NCI-H2227 treated with DMSO at 0.1 percent for 48 hours (cell line): ENCODE data around the gene GPR108.
"Not testable (repeated sequence)": the region's sequence is repeated elsewhere in the genome, so short reads cannot be mapped to it uniquely, and the experiment has no call there.

ENCODE experiments used
- DNase-seq: peaks from one replicate; lab custom pipeline; 2025; lab: John Stamatoyannopoulos, UW

GPR108 gene

DNA sequence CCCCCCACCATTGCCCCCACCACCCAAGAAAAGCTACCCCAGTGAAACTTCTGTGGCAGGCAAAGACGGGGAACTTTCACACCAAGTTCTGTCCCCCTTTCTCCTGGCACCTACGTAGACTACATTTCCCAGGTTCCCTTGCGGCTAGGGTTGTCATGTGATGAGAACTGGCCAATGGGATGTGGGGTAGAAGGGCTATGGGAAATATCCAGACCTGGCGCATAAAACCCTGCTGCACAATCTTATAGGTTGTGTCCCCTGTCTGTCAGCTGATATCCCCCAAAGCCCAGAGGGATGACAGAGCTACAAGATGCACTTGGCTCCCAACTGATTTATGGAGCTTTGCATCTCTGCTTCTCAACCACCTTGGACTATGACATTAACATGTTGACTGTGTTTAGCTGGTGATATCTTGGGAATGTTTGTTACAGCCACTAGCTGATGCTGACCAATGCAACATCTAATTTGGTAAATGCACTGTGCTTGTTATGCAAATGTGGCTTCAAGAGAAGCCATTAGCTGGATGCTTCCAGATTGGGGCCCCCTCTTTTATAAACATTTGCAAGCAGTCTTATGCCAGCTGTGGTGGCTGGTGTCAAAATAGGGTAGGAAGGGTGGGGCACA is 23.8 kb upstream of the GPR108 start:
- no peak for DNase-seq

DNA sequence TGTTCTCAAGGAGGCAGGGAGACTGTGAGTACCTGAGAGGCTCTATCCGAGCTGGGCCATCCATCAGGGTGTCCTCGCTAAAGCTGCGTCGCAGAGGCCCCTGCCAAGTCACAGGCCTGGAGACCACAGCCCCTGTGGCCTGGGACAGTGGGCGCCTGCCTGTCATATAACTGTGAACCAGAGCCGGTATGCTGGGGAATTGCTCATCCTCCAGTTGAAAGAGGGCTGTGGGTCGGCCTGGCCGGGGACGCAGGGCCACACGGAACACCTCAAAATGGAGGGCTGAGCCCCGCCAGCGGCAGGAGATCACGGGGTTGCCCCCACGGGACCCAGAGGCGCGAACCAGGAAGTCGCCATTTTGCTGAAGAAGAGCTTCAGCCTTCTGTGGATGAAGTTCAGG is 23.2 kb upstream of the GPR108 start:
- no peak for DNase-seq

DNA sequence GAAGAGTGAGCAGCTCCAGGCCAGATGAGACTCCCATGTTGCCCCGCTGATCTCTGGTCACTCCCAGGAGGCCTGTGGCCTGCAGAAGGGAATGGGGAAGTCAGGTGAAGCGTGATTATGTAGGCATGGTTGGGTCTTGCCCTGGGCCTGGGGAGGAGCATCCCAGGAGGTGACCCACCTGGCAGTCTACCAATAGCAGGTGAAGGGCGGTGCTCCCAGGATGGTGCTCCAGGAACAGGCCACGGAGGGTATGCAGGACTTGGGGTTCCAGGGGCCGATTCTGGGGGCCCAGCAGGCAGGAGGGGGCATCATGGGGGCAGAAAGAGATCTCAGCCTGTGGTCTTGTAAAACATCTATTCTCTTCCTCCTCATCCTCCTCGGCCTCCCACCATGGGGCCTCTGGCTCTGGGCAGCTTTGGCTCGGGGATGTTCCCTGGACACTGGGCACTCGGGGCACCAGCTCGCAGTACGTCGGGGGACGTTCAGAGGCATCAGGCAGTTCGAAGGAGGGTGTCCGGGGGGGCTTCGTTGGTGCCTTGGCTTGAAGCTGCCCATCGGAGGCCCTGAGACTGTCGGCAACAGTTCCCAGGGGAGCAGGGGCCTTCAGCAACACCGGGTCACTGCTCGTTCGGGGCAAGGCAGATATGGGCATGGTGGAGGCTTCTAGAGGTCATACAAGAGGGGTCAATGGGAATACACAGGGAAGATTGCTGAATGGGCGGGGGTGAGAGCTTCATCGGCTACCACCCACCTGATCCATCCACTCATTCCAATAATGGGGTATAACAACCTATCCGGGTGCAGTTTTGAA is 17.5 kb upstream of the GPR108 start:
- no peak for DNase-seq

DNA sequence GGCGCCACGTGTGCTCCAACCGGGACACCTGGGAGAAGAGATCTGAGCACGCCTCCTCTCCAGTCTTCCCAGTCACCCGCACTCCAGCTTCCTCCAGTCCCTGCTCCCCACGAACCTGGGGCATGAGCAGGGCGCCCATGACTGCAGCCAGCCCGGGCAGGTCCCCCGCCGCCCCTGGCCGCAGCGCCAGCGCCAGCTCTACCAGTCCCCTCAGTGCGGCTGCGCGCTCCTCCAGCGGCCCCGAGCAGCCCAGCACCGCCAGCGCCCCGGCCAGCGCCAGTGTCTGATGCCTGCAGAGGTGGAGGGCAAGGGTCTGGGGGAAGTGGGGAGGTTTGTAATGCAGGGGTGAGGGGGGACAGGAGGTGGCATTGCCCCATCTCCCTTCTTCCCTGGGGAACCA is 16.8 kb upstream of the GPR108 start:
- DNase-seq, result no peak

DNA sequence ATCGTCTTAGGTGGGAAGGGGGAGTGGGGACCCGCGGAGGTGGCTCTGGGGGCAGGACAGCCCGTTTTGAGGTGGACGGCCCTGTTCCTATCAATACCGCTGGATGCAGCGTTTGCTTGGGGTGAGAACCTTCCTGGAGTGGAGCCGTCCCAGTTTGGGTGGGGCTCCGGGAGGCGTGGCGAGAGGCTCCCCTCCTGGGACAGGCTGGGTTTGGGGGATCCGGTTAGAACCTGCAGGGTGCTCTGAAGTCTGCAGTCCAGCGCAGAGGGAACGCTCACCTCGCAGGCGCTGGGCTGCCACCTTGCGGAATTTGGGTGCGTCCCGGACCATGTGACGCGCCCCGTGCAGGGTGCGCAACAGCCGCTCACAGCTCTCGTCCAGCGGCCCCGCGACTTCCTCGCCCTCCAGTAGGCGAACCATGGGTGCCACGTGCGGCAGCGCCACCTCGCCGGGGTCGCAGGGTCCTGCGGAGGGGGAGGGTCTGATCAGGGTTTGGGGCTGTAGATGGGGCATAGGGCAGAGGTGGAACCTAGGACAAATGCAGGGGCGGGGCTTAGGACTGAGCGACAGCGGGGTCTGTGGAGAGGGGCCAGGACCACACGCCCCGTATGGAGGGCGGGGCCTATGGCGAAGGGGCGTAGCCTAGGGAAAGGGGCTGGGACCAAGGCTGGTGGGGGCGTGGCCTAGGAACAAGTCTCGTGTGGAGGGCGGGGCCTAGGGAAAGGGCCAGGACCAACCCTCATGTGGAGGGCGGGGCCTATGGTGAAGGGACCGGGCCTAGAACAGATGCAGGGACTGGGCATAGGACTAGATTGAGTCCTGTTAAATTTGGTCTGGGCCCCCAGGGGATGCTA is 16.0 kb upstream of the GPR108 start:
- DNase-seq, result no peak

DNA sequence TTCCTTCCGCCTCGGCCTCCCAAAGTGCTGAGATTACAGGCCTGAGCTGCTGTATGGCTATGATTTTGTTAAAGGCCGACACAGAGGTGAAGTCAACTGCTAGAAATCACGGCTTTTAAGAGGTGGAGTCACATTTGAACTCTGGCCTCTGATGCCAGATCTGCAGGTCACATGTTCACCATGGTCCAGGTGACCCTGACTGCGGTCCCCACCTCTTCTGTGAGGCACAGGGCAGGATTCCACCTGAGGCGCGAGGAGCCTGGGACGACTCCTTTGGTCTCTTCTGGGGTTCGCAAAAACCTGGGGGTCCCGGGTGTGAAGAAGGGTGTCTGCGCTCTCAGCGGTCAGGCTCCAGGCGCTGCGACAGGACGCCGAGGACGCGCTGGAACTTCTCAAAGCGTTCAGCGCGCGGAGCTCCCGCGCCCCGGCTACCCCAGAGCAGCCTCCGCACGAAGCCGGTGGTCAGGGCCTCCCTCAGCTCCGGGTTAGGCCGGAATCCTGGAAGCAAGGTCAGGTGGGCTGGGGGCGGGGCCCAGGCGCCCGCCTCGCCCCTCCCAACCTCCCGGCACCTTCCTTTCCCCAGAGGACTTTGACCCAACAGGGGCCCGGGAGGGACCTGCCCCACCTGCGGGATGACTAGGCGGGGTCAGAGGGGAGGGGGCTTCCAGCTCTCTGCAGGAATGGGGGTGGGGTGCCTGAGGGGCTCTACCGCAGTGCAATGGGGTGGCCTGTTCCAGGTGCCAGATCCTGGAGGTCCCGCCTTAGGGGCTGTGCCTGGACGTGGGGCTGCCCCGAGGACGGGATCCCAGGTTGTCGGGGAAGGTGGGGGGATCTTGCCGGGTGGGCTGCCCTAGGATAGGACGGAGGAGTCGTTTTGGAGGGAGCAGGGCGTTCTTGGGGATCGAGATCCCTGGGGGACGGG is 15.1 kb upstream of the GPR108 start:
- no peak for DNase-seq

DNA sequence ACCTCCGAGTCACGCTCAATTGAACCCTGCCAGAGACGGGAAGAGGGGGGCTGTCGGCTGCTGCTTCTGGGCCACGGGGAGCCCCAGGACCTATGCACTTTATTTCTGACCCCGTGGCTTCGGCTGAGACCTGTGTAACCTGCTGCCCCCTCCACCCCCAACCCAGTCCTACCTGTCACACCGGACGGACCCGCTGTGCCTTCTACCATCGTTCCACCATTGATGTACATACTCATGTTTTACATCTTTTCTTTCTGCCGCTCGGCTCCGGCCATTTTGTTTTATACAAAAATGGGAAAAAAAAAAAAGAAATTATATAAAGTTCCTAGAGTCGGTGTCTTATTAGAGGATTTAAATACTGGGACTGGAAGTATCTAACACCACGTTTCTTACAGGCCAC is 13.8 kb upstream of the GPR108 start:
- no peak for DNase-seq

DNA sequence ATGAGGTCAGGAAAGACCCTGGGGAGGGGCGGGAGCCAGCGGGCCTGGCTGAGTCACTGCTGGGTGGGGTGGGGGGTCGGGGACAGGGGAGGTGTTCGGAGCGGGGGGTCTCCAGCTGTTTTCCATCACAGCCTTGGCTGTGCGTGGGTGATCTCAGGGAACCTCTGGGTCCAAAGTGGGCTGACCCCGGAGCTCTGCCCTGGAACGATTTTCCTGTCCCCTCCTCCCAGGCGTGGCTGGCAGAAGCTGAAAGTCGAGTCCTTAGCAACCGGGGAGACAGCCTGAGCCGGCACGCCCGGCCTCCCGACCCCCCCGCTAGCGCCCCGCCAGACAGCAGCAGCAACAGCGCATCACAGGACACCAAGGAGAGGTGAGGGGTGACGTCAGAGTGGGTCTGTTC is 12.7 kb upstream of the GPR108 start:
- no peak for DNase-seq

DNA sequence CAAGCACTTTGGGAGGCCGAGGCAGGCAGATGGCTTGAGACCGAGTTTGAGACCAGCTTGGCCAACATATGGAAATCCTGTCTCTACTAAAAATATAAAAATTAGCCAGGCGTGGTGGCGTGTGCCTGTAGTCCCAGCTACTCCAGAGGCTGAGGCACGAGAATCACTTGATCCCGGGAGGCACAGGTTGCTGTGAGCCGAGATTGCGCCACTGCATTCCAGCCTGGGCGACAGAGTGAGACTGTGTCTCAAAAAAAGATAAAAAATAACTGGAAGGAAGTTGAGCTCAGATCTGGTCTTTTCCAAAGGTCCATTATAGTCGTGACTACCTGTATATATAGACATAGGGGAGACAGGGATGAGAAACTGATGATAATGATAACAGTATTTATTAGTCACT is 11.2 kb upstream of the GPR108 start:
- not testable (repeated sequence) for DNase-seq

DNA sequence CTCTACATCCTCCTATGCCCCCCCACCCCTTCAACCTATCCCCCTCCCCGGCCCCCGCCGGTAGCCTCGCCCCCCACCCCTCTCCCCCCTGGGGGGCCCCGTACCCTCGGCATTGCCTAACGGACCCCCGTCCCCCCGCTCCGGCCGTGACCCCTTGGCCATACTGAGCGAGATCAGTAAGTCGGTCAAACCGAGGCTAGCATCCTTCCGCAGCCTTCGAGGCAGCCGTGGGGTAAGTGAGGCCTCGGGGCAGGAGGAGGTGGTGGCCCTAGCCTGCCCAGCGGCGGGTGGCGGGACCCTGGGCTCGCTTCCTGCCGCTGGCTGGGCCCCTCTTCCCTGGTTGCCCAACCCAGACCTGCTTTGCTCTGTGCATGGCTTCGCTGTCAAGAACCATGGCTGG is 8.6 kb upstream of the GPR108 start:
- DNase-seq, result no peak

DNA sequence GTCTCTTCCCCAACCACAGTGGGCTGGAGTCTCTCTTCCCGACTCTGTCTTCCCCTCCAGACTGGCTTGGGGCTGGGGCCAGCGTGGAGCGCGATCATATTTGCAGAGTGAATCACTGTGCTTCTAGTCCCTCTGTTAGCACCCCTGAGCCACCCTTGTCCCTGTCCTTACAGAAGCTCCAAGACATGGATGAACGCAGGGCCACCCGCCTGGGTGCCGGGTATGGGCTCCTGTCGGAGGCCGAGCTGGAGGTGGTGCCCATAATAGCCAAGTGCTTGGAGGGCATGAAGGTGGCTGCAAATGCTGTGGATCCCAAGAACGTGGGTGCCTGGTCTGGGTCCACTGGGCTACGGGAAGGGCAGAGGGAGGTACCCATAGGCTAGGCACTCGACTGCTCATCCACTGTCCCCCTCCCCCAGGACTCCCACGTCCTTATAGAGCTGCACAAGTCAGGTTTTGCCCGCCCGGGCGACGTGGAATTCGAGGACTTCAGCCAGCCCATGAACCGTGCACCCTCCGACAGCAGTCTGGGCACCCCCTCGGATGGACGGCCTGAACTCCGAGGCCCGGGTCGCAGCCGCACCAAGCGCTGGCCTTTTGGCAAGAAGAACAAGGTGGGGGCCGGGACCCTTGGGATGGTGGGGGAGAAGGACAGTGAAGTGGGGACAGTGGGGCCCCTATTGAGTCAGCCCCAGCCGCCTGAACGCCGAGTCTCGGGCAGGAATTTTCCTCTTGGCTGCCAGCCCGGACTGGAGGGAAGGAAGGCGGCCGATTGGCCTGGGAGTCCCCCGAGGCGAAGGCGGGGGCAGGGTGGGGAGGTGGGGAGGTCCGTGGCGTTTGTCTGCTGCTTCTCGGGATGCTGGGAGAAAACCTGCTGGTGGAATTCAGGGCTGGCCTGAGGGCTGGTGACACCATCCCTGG is 7.3 kb upstream of the GPR108 start:
- no peak for DNase-seq

DNA sequence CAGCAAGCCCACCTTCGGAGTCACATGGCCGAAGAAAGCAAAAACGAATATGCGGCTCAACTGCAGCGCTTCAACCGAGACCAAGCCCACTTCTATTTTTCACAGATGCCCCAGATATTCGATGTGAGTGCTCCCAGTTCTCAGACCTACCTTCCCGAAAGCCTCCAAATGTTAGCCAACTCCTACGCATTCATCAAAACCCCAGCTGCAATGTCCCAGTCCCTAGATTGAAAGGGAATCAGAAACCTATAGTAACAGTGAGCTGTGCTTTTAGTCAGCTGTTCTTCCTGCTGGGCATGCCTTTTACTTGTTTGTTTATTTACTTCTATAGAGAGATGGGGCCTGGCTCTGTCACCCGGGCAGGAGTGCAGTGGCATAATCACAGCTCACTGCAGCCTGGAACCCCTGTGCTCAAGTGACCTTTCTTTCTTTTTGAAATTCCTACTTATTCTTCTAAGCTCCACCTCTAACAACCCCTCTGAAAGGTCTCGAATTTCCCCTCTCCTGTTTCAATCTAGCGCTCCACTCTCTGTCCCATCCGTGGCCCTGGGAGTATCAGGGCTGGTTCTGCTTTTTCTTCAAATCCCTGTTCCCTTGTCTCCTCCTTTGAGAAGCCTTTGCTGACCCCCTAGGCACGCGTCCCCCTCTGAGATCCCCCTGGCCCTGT is 6.5 kb upstream of the GPR108 start:
- DNase-seq, result no peak

DNA sequence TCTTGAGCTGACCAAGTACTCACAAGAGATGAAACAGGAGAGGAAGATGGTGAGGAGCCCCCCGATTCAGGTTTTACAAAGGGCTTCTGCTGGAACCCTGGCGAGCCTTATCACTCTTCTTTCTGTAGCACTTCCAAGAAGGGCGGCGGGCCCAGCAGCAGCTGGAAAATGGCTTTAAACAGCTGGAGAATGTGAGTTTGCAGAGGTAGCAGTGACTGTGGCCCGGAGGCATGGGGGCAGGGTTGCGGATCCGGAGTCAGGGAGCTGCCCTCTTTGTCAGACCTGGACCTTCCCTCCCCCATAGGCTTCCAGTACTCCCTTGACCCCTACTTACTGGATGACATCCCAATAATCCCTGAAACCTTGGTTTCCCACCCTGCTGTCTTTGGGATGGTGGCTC is 5.7 kb upstream of the GPR108 start:
- DNase-seq, result no peak

DNA sequence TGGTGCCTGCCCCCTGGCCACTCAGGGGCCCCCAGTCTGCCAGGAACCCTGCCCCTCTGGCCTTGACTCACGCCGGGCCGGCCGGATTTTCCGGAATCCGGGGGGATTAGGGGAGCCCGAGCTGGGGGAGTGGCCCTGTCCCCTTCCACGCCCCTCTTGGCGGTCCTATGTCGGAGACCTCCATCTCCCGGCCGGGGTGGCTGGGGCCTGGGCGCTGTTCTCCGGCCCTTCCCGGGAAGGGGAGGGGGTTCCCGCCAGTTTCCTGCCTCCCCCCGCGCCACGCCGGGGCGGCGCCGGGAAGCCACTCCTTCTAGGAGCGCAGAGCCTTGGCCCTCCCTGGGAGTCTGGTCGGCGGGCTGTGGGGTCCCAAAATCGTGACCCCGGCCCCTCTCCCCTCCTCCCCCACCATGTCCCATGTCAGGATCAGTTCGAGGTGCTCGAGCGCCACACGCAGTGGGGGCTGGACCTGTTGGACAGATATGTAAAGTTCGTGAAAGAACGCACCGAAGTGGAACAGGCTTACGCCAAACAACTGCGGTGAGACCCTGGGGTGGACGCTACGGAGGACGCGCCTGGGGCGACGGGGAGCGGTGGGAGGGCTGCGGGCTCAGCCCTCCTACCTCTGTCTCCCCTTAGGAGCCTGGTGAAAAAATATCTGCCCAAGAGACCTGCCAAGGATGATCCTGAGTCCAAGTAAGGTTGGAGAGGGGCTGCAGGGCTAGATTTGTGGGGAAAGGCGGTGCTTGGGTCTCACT is 3.4 kb upstream of the GPR108 start:
- DNase-seq, result no peak

DNA sequence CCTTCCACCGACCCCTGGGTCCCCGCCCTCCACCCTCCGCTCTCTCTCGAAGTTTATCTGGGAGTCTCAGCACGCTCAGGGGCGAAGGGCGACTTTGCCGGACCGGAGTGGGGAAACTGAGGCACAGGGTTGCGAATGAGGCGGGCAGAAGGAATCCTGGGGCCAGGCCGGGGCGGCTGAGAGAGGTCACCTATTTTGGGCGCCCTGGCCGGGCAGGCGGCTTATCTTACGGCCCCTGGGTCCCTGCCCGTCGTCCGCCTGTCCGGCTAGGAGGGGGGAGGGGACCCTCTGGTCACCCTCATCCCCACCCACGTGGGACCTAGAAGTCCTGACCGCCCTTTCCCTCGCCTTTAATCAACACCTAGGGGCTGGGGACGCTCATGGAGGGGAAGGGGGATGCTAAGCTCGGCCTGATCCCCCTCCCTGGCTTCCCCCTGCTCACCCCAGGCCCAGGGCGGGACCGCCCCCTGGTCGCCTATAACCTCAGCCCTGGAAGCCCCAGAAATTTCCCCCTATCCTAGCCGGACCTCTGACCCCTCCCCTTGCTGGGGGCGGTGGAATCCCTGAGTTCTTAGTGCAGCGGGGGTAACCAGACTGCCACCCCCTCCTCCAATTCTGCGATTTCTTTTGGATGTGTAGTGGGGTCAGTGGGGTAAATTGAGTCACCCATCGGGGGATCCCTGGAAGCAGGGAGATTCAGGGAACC is 2.7 kb upstream of the GPR108 start:
- DNase-seq, result no peak

DNA sequence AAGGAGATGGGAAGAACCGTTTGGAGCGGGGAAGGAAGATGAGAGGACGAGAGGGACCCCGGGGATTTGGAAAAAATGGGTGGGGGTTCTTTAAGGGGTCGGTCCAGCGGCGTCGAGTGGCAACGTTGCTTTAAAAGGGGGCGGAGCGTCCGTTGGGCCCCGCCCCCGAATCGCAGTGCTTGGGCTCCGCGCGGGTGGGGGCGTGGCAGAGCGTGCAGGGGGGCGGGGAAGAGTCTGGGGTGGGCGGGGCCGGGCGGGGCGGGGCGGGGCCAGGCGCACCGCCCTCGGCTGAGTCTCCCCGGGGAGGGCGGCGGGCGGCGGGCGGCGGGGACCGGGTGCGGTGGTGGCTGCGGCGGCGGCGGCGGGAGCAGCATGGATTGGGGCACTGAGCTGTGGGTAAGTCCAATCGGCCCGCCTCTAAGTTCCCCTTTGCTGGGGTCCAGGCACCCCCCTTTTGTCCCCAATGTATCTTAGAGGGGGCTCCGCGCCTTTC is 2.1 kb upstream of the GPR108 start, which contains the start of gene TRIP10:
TSS of gene TRIP10 (plus strand) at position 291 of the 493 bp plus-strand sequence. CDS start at position 373, 82 bp downstream.
- DNase-seq, result peak; percentile 67

DNA sequence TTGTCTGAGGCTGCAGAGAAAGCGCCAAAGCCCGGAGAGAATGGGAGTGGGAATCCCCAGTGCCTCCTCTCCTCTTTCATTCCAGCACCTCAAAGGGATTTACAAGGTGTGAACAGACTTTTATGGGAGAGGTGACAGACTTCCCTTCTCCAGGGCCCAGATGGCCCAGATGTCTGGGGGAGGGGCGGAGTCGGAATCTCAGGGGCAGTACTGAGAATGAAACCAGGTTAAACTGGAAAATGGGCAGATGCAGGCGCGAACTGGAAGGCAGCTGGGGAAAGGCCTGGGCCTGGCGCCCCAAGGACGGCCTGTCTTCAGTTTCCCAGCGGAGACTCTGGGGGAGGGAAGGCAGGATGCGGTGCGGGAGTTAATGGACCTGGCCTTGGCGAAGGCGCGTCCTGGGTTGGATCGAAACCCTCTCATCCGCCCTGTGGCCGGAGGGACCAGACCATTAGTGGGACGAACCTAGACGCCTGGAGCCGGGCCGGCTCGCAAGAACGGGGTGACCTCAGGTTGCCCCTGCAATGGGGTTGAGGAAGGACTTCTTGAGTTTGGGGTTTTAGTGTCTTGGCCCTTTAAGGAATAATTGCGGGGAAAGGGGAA is 1.5 kb upstream of the GPR108 start:
- DNase-seq, result no peak
